ENCODE data around the gene DIAPH3.

The DIAPH3 gene

GRCh38 chr13:59957438-59957837, 206.3 kb downstream of the DIAPH3 start:
- no peak for DNase-seq (ENCODE audit: low spot score)

GRCh38 chr13:59954601-59955000, 209.1 kb downstream of the DIAPH3 start:
- DNase-seq (ENCODE audit: low spot score), result no peak

- DNase-seq (ENCODE audit: low spot score), result no peak
Observed at GRCh38 chr13:59951011-59951410, 212.7 kb downstream of the DIAPH3 start.

DNA sequence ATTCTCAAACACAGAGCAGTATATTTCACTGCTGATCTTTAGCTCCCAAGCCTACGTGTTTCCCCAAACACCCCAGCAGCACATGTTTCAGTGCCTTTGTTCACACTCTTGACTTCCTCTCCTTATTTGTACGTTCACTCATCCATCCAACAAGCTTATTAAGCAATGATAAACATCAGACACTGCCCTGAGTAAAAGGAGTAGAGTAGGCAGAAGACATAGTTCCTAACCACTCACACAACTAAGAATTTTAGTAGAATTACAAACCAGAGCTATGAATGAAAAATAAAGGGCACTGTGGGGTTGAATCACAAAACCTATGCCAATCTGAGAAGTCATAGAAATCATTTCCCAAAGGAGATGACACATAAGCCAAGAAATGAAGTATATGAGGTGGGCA, 213.5 kb downstream of the DIAPH3 start:
- no peak for DNase-seq (ENCODE audit: low spot score)

- no peak for DNase-seq (ENCODE audit: low spot score)
Observed at GRCh38 chr13:59948686-59949085, 215.0 kb downstream of the DIAPH3 start.

DNA sequence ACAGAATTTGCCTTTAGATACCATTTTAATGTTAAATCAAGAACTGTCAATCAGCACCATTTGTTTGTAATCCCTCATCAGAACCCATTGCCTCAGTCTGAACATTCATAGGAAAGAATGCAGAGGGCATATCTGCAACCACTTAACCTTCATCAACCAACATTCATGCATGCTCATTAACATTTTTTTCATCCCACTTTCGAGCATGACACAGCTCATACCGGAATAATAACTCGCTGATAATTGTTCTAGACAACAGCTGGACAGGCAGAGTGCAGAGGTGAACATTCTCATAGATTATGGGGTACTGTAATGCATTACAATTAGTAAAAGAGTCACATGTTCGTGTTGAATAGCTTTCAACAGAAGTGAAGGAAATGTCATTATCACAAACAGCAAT, 216.8 kb downstream of the DIAPH3 start:
- DNase-seq (ENCODE audit: low spot score), result no peak

- DNase-seq (ENCODE audit: low spot score), result no peak
Observed at GRCh38 chr13:59931621-59932020, 232.1 kb downstream of the DIAPH3 start.

GRCh38 chr13:59924256-59924655, 239.5 kb downstream of the DIAPH3 start:
- no peak for DNase-seq (ENCODE audit: low spot score)

DNA sequence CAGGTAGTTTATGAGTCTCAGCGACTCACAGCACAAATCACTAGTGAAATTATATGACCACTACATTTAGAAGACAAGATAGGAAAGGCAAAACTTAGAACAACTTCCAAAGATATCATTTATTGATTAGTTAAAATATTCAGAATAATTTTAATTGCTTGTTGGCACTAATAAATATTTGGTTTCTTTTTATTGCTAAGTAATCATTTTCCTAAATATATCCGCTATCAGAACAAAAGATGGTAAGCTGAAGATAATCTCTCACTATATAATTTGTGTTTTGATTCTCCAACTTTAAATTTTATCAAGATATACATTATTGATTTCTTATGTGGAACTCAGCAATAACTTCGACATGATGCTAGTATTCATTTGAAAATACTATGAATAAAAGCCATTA, 248.5 kb downstream of the DIAPH3 start:
- no peak for DNase-seq (ENCODE audit: low spot score)

DNA sequence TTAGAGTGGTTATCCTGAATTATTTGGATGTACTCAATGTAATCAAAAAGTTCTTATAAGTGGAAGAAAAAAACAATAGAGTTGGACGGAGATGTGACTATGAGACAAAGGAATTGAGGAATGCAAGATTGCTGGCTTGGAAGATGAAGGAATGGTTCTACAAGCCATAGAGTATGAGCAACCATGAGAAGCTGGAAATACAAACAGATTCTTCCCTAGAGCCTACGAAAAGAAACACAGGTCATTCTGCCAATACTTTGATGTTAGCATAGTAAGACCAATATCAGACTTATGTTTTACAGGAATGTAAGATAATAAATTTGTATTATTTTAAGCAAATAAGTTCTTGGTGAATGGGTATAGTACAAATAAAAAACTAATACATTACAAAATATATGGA, 249.2 kb downstream of the DIAPH3 start:
- DNase-seq (ENCODE audit: low spot score), result no peak

GRCh38 chr13:59906413-59907049, 257.2 kb downstream of the DIAPH3 start:
- peak; percentile 6 for DNase-seq (ENCODE audit: low spot score)

DNA sequence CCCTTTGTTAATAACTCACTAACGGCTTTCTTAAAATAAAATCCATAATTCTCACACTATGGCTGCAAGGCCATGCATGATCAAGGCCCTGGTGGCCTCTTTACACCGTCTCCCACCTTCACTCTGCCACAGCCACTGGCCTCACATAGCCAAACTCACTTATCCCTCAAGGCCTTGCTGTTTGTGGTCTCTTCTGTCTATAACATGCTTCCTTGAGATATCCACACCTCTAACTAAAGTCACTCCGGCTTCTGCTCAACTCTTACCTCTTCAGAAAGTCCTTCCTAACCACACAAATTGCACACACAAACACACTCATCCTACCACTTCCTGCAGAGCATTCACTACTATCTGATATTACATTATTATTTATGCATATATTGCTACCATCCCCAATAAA, 262.5 kb downstream of the DIAPH3 start:
- DNase-seq (ENCODE audit: low spot score), result no peak

DNA sequence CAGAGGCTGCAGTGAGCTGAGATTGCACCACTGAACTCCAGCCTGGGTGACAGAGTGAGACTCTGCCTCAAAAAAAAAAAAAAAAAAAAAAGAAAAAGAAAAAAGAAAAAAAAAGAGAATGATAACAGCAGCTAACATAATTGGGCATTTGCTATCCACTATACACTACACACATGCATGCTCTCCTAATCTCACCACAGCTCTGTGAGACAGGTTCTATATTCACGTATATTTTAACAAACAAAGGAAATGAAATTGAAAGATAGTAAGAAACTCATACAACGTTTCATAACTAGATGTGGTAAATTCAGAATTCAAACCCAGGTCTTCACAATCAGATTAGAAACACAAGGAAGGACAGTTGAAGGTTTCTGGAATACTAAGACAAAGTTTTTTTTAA, 265.7 kb downstream of the DIAPH3 start:
- DNase-seq (ENCODE audit: low spot score), result no peak

DNA sequence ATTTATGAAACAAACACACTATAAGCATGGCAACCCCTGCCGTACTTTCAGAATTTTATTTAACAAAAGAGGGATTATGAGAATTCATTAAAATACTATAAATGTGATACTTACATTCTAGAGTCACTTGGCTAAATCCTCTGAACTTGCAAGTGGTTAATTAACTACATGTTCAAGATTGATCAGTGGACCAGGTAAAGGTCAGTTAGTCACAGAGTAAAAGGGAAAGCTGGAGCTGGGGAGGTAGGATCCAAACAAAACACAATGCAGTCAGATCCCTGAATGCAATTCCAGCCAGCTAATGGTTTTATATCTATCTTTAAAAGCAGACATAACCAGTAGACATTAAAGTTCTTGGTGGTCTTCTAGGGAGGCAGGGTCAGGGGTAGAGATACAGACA, 270.5 kb downstream of the DIAPH3 start:
- DNase-seq (ENCODE audit: low spot score), result no peak

DNA sequence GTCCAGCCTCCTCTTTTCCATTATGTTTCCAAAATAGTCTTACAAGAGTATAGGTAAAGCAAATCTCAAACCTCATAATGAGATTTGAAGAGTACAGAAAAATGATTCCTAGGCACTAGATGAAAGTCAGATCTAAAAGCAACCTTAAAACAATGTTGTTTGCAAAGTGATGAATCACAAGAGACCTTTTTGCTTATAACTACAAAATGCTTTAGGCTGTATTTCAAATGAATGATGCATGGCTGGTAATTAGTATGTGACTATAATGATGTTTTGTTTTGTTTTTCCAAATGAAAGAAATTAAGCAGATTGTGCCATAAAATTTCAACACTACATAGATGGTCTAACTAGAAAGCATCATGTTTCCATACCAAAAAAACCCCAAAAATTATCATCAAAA, 272.7 kb downstream of the DIAPH3 start:
- DNase-seq (ENCODE audit: low spot score), result no peak

- DNase-seq (ENCODE audit: low spot score), result no peak
Observed at GRCh38 chr13:59890054-59890453, 273.7 kb downstream of the DIAPH3 start.

- no peak for DNase-seq (ENCODE audit: low spot score)
Observed at GRCh38 chr13:59888408-59888807, 275.3 kb downstream of the DIAPH3 start.

- DNase-seq (ENCODE audit: low spot score), result no peak
Observed at GRCh38 chr13:59885076-59885475, 278.7 kb downstream of the DIAPH3 start.

DNA sequence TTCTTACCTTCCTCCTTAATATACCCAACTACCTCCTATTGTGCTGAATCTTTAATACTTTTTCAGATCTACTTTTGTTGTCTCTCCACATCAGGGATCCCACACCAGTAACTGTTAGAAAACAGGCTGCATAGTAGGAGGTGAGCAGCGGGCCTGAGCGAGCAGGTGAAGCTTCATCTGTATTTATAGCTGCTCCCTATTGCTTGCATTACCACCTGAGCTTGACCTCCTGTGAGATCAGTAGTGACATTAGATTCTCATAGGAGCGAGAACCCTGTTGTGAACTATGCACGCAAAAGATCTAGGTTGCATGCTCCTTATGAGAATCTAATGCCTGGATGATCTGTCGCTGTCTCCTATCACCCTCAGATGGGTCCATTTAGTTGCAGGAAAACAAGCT, 279.8 kb downstream of the DIAPH3 start:
- DNase-seq (ENCODE audit: low spot score), result no peak

GRCh38 chr13:59880468-59880867, 283.3 kb downstream of the DIAPH3 start:
- no peak for DNase-seq (ENCODE audit: low spot score)

- no peak for DNase-seq (ENCODE audit: low spot score)
Observed at GRCh38 chr13:59879281-59879680, 284.4 kb downstream of the DIAPH3 start.

DNA sequence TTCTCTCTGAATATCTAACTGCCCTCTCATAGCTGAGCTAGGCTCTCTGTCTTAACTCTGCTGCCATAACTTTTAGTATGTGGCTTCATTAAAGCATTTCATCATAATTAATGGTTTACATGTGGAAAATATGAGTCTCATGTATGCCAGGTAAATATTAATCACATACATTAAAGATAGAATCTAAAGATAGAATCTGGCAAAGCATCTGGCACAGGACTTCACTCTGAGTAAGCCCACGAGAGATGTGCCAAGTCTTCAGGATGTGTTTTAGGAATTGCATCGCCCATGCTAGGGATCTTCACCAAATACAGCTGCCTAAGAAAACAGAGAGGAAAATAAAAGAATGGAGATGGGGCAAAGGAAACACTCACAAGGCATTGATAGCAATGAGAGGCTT, 285.8 kb downstream of the DIAPH3 start:
- DNase-seq (ENCODE audit: low spot score), result no peak

DNA sequence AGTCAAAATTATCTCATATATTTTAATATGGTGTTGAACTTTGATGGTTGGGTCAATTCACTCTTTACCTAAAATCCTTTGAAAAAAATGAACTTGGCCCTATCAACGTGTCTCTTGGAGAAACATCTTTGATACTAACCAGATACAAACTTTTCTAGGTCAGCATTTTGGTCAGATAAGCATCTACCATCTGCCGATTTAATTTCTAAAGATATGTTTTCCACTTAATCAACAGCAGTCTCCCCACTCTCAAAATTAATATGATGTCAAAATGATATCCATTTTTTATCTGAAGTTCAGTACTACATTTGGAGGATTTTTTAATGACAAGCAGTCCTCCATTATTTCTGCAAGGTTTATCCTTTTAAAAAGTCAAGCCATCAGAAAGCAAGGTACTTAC, 288.8 kb downstream of the DIAPH3 start:
- DNase-seq (ENCODE audit: low spot score), result no peak

DNA sequence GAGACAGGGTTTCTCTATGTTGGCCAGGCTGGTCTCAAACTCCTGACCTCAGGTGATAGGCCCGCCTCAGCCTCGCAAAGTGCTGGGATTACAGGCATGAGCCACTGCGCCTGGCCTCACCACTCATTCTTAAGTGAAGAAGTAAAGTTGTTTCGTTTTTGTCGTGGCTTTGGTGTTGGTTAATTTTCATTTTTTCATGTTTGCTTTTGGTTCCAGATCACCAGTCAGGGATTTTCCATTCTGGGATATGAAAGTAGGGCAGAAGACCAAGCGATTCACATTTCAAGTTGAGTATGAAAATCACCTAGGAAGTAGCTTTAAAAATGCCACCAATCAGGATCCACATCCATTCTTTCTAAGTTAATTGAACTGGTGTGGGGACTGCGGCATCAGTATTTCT, 289.9 kb downstream of the DIAPH3 start:
- no peak for DNase-seq (ENCODE audit: low spot score)

DNA sequence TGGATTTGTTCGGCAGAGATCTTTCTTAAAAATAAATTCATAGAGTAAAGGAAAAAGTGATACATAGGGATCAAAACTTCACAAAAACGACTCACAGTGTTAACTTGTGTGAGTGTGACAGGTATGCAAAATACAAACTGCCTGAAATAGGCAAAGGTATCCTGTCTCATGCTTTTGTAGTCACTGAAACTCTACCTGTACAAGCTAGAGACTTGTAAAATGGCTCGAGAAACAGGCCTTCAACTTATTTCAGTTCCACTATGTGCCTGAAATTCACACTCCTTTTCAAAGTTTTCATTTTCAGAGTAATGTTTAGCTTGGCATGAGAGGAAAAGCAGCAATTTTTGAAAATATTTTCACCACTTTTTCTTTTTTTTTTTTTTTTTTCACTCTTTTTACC, 290.4 kb downstream of the DIAPH3 start:
- no peak for DNase-seq (ENCODE audit: low spot score)

Measured in CD4-positive, alpha-beta T cell treated with Interleukin-15 for 4 hours (primary cell).